Measurements from ENCODE around the gene UBAP2L.
"Not testable (repeated sequence)": the region's sequence is repeated elsewhere in the genome, so short reads cannot be mapped to it uniquely, and the experiment has no call there.

The UBAP2L gene

GRCh38 chr1:154241703-154242351 lies 21.1 kb downstream of the UBAP2L start:
- DNase-seq = no peak

- no peak for DNase-seq
Observed at GRCh38 chr1:154253671-154254070, 32.9 kb downstream of the UBAP2L start.

GRCh38 chr1:154256686-154257085 lies 35.9 kb downstream of the UBAP2L start:
- no peak for DNase-seq

DNA sequence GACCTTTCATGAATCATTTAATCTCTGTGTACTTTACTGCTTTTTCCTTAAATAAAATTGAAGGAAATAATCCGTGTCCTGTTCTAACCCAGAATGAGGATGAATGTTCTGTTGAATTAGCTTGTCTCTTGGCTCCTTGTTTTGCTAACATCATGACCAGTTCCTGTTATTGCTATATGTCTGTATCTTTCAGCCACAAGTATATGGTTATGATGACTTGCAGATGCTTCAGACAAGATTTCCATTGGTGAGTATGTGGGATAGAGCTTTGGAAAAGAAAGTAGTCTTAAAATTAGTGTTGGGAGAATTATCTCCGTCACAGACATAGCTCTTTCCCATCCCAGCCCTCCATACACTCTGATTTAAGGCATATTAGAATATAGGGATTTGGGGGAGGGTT lies 38.0 kb downstream of the UBAP2L start:
- no peak for DNase-seq

GRCh38 chr1:154260127-154260526 lies 39.4 kb downstream of the UBAP2L start:
- DNase-seq = no peak

GRCh38 chr1:154263465-154264332 lies 42.9 kb downstream of the UBAP2L start:
- DNase-seq = no peak

DNA sequence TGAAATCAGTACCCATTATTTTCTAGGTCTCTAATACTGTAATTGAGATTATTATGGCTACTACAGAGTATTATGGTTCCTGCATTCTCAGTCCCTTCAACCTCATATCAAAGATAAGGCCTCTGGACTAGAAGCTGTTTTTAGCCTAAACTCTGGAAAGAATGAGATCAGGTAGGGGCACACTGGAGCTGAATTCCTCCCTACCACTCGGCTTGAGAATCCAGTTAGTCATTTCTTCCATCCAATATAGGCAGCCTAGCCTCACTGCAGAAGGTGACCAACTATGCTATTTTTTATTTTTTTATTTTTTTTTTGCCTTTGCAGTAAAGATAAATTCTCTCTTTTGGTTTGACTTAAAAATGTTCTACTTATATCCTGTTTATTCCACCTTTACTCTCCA lies 43.7 kb downstream of the UBAP2L start:
- DNase-seq = no peak

- DNase-seq = no peak
Observed at GRCh38 chr1:154265586-154265985, 44.8 kb downstream of the UBAP2L start.

DNA sequence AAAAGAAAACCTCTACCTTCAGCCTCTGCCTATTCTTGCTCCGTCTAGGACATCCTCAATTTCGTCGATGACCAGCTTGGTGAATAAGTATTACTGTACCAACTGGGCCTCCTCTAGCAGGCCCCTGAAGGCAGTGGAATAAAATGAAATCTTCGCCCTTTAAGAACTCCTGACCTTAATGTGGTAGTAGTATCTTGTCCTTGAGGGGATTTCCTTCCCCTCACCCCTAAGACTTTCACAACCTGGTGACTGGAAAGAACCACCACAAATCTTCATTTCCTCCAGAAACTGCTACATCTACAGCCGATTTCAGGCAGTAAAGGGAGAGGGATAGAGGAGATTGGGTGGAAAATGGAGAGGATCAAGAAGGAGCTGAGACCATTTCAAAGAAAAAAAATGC lies 50.1 kb downstream of the UBAP2L start:
- no peak for DNase-seq

- peak; percentile 98 for DNase-seq
Observed at GRCh38 chr1:154272217-154272998, 51.7 kb downstream of the UBAP2L start, which contains the start of gene HAX1. TSS of gene HAX1 (plus strand) at chr1:154272629. CDS start at chr1:154272724, 95 bp downstream.

- DNase-seq = no peak
Observed at GRCh38 chr1:154272999-154273563, 52.3 kb downstream of the UBAP2L start.

DNA sequence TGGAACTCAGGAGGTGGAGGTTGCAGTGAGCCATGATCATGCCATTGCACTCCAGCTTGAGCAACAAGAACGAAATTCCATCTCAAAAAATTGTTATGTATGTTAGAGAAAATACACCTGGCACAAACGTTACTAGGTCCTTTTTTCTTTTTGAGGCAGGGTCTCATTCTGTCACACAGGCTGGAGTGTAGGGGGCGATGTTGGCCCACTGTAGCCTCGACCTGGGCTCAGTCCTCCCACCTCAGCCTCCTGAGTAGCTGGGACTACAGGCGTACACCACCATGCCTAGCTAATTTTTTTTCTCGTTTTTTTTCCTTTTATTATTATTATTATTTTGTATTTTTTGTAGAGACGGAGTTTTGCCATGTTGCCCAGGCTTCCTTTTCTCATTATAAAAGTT lies 56.0 kb downstream of the UBAP2L start:
- DNase-seq = peak; percentile 17 to 22

- DNase-seq = not testable (repeated sequence)
Observed at GRCh38 chr1:154287591-154287990, 66.8 kb downstream of the UBAP2L start.

DNA sequence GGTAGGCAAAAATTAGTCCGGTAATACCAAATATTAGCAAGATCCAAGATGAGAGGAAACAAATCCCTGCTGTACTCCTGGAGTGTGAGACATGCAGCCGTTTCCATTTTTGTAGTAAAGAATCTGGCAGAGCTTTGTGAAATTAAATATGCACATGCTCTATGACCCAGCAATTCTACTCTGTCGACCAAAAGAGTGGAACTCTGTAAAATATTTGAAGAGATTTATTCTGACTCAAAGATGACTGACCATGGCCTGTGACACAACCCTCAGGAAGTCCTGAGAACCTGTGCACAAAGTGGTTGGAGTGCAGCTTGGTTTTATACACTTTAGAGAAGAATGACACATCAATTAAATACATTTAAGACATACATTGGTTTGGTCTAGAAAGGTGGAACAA lies 67.9 kb downstream of the UBAP2L start:
- no peak for DNase-seq

DNA sequence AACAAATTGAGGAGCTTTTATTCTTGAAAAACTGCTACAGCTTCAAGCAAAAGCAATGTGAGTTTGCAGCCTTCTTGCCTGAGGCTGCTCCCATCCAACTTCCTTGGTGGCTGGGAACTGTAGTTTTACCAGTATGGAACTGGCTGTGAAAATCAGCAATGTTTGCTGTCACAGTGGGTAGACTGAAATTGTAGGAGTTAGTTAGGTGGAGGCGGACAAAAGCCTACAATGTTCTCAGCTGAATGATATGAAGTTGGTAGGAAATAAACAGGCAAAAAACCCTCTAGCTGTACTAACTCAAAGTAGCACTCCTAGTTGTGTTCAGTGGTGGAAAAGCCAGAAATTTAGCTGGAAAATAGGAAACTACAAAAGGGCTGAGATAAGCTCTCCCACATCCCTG lies 70.2 kb downstream of the UBAP2L start:
- DNase-seq = no peak

DNA sequence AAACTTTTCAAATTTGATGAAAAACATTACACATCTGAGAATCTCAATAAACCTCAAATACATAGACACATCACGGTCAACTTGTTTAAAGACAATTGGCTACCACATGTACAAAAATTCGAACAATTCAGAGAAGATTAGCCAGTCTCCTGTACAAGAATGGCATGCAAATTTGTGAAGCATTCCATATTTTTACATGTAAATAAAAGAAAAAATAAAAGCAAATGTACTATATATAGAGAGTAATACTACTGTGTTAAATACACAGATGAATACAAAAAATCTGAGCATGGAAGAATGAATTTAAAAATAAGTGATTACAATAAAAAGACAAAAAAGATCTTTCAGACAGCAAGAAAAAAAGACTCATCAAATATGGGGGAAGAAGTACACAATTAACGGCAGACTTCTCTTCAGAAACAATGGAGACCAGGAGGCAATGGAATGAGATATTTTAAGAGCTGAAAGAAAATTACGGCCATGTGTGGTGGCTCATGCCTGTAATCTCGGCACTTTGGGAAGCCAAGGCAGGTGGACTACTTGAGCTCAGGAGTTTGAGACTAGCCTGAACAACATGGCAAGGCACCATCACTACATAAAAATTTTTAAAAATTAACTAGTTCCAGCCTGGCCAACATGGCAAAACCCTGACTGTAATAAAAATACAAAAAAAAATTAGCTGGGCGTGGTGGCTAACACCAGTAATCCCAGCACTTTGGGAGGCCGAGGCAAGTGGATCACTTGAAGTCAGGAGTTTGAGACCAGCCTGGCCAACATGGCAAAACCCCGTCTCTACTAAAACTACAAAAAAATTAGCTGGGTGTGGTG lies 74.9 kb downstream of the UBAP2L start:
- peak; percentile 25 to 67 for DNase-seq

GRCh38 chr1:154301582-154301981 lies 80.8 kb downstream of the UBAP2L start:
- no peak for DNase-seq

GRCh38 chr1:154304664-154305337 lies 84.0 kb downstream of the UBAP2L start:
- DNase-seq = no peak

DNA sequence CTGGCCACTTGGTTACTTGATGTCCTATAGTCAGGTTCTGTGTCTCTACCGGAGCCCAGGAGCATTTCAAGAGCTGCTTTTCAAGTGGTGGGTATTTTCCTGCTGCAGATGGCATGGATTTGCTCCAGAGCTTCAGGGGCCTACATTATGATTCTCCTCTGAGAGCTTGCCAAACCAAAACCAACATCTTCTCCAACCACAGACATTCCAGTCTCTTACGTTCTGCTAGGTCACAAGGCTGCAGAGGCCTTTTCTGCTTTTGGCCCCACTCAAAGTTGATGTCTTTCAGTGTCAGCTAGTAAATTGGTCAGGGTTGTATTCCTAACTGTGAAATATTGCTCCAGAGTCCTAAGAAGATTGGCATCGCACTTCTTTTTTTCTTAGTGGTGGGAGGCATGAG lies 85.4 kb downstream of the UBAP2L start:
- no peak for DNase-seq

- not testable (repeated sequence) for DNase-seq
Observed at GRCh38 chr1:154307670-154308270, 87.0 kb downstream of the UBAP2L start.

DNA sequence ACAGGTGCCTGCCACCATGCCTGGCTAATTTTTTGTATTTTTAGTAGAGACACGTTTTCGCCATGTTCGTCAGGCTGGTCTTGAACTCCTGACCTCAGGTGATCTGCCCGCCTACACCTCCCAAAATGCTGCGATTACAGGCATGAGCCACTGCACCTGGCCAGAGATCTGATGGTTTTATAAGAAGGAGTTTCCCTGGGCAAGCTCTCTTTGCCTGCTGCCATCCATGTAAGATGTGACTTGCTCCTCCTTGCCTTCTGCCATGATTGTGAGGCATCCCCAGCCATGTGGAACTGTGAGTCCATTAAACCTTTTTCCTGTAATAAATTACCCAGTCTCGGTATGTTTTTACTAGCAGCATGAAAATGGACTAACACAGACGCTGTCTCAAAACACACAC lies 88.4 kb downstream of the UBAP2L start:
- DNase-seq = not testable (repeated sequence)

Data from Kasumi-1 (cell line).